ENCODE results near the gene VENTX.

The VENTX gene

DNA sequence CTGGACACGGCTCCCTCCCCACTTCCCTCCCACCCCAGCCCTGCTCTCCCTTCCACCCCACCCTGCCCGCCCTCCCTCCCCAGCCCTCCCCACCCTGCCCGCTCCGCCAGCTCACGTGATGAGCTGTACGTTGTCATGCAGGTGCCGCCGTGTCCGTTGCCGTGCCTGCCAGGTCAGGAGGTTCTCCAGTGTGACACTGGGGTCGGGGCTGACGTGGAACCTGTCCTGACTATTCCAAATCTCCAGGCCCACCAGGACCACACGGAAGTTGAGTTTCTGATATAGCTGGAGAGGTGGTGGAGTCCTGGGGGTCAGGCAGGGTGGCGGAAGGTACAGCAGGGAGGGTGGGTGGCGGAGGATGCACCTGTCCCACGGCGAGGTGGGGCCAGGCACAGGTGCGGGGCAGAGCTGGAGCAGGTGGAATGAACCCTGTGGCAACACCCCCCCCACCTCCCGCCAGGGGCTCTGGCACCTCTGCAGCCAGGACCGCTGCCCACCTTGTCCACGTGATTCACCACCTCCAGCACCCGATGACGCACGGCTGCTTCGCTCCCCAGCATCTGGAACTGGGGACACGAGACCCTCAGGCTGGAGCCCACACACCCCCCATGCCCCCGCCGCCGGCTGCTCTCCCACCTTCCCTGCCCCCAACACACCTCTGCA, 34.8 kb downstream of the VENTX start:
- H3K4me3 ChIP-seq (ENCODE audit: low read length), result no peak overlapping the region
- no peaks in the 10 kb centered on the region for H3K9me3 ChIP-seq (ENCODE audit: control insufficient read depth, low read length)
- H3K36me3 ChIP-seq (ENCODE audit: control insufficient read depth, insufficient read depth, low read length, severe bottlenecking), result no peaks in the 10 kb centered on the region
- DNase-seq (ENCODE audit: low read depth), result no peak
- H3K9ac ChIP-seq (ENCODE audit: low read length), result no peak overlapping the region
- peaks cover 8% of the 10 kb centered on the region for H3K27me3 ChIP-seq (replicated peaks; ENCODE audit: control insufficient read depth, insufficient read depth, low read length)
- no peaks in the 10 kb centered on the region for H3K4me1 ChIP-seq (ENCODE audit: control insufficient read depth, insufficient read depth, low read length)

DNA sequence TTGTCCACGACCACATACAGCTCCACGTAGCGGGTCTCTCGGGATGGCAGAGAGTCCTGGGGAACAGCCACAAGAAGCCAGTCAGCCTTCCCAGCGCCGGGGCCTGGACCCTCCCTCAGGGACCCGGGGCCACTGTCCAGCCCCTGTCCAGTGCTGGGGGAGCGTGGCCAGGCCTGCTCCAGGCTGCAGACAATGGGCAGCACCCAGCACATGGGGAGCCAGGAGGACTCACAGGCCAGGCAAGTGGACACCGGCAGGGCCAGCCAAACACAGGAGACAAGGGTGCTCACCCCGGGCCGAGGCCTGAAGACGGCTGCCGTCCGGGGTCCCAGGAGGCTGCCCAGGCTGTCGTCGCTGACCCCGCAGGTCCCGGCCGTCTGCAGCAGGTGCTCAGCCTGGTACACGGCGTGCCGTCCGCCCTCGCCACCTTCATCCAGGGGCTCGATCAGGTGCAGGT, 35.3 kb downstream of the VENTX start:
- H3K4me1 ChIP-seq (ENCODE audit: control insufficient read depth, insufficient read depth, low read length), result no peaks in the 10 kb centered on the region
- no peaks in the 10 kb centered on the region for H3K9me3 ChIP-seq (ENCODE audit: control insufficient read depth, low read length)
- no peaks in the 10 kb centered on the region for H3K36me3 ChIP-seq (ENCODE audit: control insufficient read depth, insufficient read depth, low read length, severe bottlenecking)
- no peak overlapping the region for H3K4me3 ChIP-seq (ENCODE audit: low read length)
- peaks cover 8% of the 10 kb centered on the region for H3K27me3 ChIP-seq (replicated peaks; ENCODE audit: control insufficient read depth, insufficient read depth, low read length)
- no peak overlapping the region for H3K9ac ChIP-seq (ENCODE audit: low read length)
- no peak for DNase-seq (ENCODE audit: low read depth)

DNA sequence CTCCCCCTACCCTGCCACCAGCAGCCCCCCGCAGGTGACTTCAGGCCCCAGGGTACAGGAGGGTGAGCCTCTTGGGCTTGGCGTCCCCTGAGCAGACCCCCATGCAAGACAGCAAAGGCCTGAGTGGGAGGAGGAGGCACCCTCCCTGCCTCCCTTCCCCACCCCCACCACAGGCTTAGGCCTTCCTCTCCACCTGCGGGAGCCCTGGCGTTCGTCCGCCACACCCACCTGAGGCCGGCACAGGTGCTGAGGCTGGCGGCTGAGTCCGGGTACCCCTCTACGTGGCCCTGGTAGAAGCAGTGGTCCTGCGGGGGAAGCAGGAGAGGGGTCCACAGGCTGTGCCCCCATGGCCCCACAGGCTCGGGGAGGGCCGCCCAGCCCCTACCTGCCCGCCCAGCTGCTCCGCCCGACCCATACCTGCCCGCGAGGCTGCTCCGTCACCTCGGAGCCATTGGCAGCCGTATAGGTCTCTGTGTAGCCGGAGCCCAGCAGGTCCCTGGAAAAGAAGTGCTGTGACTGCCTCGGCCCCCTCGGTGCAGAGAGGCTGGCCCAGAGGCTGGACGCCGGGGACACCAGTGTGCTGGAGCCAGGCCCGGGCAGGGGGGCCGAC, 36.0 kb downstream of the VENTX start:
- H3K36me3 ChIP-seq (ENCODE audit: control insufficient read depth, insufficient read depth, low read length, severe bottlenecking), result no peaks in the 10 kb centered on the region
- H3K9me3 ChIP-seq (ENCODE audit: control insufficient read depth, low read length), result no peaks in the 10 kb centered on the region
- no peak overlapping the region for H3K4me3 ChIP-seq (ENCODE audit: low read length)
- no peak overlapping the region for H3K9ac ChIP-seq (ENCODE audit: low read length)
- peaks cover 8% of the 10 kb centered on the region for H3K27me3 ChIP-seq (replicated peaks; ENCODE audit: control insufficient read depth, insufficient read depth, low read length)
- no peak for DNase-seq (ENCODE audit: low read depth)
- H3K4me1 ChIP-seq (ENCODE audit: control insufficient read depth, insufficient read depth, low read length), result no peaks in the 10 kb centered on the region

DNA sequence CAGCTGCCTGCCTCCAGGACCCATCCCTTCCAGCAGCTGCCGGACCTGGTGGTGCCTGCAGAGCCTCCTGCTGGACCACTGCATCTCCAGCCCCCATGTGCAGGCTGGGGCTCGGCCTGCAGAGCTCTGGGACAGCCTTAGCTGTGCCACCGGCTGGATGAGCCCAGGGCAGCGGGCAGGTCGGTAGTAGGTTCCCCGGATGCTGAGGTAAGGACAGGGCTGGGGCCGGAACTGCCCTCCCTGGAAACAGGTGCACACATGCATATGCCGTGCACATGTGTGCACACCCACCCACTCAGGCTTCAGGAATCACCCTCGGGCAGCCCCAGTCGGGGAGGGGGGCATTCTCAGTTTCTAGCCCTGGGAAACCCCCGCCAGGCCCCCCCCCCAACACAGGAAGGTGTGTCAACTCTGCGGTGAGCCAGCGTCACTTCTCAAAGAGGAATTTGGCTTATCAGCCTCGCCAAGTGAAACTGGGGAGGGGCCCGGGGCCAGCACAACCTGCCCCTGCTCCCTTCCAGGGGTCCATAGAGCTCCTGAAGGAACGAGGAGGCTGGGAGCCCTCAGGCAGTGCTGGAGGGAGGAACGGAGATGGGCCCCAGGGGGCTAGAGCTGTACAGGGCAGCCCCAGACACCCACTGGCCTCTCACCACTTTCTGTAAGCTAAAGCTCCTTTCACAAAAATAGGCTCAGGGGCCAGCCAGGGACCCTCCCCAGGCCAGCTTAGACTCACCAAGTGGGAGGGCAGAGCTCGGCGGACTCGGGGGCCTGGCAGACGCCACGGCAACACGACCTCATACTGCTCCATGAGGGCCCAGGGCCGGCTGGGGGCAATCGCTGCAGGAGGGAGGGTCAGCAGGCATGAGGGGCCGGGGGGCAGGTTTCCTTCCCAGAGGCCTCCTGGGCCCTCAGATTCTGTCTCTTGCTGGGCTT, 37.4 kb downstream of the VENTX start:
- Histone ChIP-seq H3K36me3 (ENCODE audit: control insufficient read depth, insufficient read depth, low read length, severe bottlenecking) (peaks cover 5% of the 10 kb centered on the region), H3K4me1 (ENCODE audit: control insufficient read depth, insufficient read depth, low read length) (no peaks in the 10 kb centered on the region), H3K9ac (ENCODE audit: low read length) (no peak overlapping the region), H3K4me3 (ENCODE audit: low read length) (no peak overlapping the region), H3K27me3 (replicated peaks; ENCODE audit: control insufficient read depth, insufficient read depth, low read length) (peaks cover 8% of the 10 kb centered on the region), H3K9me3 (ENCODE audit: control insufficient read depth, low read length) (no peaks in the 10 kb centered on the region)
- DNase-seq (ENCODE audit: low read depth), result no peak

DNA sequence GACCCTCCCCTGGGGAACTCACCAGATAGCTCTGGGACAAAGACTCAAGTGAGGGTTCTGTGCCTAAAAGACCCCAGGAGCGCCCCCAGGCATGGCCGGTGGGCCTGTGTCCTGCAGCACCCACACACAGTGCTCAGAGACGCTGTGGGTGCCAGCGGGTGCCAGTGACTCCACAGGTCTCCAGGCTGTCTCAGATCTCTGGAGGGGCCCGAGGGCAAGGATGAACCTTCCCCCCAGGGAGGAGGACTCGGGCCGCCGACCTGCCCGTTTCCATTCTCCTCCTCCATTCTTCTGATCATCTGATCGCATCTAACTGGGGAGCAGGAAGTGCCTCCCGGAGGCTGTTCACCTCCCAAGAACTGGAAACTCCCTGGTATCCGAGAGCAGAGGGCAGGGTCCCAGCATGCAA, 38.0 kb downstream of the VENTX start:
- no peaks in the 10 kb centered on the region for H3K9me3 ChIP-seq (ENCODE audit: control insufficient read depth, low read length)
- peaks cover 12% of the 10 kb centered on the region for H3K36me3 ChIP-seq (ENCODE audit: control insufficient read depth, insufficient read depth, low read length, severe bottlenecking)
- peaks cover 8% of the 10 kb centered on the region for H3K27me3 ChIP-seq (replicated peaks; ENCODE audit: control insufficient read depth, insufficient read depth, low read length)
- H3K9ac ChIP-seq (ENCODE audit: low read length), result no peak overlapping the region
- no peak overlapping the region for H3K4me3 ChIP-seq (ENCODE audit: low read length)
- no peaks in the 10 kb centered on the region for H3K4me1 ChIP-seq (ENCODE audit: control insufficient read depth, insufficient read depth, low read length)
- DNase-seq (ENCODE audit: low read depth), result no peak

DNA sequence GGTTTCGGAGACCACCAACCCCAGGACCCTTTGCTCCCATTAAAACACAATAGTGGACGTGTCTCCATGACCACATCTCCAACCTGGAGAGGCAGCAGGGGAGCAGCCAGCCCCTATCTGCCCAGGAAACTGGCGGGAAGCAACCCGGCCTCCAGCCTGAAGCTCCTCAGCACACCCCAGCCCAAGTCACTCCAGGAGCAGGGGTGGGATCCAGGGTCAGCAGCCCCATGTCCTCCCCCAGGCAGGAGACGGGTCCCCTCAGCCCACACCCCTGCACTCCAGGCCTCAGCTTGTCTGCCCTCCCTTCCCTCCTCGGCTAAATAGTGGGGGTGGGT, 38.4 kb downstream of the VENTX start:
- H3K36me3 ChIP-seq (ENCODE audit: control insufficient read depth, insufficient read depth, low read length, severe bottlenecking), result peaks cover 14% of the 10 kb centered on the region
- H3K27me3 ChIP-seq (replicated peaks; ENCODE audit: control insufficient read depth, insufficient read depth, low read length), result peaks cover 8% of the 10 kb centered on the region
- H3K4me1 ChIP-seq (ENCODE audit: control insufficient read depth, insufficient read depth, low read length), result no peaks in the 10 kb centered on the region
- H3K4me3 ChIP-seq (ENCODE audit: low read length), result no peak overlapping the region
- H3K9me3 ChIP-seq (ENCODE audit: control insufficient read depth, low read length), result no peaks in the 10 kb centered on the region
- DNase-seq (ENCODE audit: low read depth), result no peak
- H3K9ac ChIP-seq (ENCODE audit: low read length), result no peak overlapping the region

DNA sequence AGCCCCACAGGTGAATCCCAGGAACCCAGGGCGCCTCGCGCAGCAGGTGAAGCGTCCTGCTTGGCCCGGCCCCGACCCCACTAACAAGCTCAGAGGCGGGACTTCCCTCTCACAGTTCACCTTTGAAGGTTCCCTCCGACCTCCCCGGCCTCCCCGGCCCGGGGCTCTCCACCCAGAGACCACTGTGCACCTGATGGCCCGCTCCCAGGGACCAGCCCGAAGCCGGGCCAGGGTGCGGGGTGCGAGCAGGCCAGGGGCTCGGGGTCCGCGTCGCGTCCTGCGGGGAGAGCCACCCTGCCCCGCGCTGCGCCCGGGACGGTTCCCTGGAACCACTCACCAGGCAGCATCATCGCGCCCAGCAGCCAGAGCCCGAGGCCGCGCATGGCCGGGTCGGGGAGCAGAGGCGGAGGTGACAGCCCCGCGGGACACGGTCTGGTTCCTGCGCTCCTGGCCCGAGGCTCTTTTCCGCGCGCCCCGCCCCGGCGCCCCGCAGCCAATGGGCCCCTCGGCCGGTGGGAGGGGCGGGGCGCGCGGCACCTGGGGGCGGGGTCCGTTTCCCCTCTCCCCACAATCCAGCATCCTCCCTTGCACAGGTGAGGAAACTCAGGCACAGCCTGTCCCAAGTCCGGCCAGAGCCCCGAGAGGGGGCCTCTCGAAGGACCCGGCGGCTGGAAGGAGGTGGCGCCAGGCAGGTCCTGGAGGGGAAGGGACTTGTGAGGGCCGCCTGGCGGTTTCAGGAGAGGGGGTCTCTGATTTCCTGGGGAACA, 39.0 kb downstream of the VENTX start, which contains the start of gene ADAM8:
TSS of gene ADAM8 (minus strand) at position 434 of the 767 bp plus-strand sequence. CDS start at position 383, 51 bp downstream.
- Histone ChIP-seq H3K36me3 (ENCODE audit: control insufficient read depth, insufficient read depth, low read length, severe bottlenecking) (peaks cover 19% of the 10 kb centered on the region), H3K4me3 (ENCODE audit: low read length) (no peak within 1 kb of the TSS), H3K4me1 (ENCODE audit: control insufficient read depth, insufficient read depth, low read length) (no peaks in the 10 kb centered on the region), H3K9ac (ENCODE audit: low read length) (no peak within 1 kb of the TSS), H3K9me3 (ENCODE audit: control insufficient read depth, low read length) (no peaks in the 10 kb centered on the region), H3K27me3 (replicated peaks; ENCODE audit: control insufficient read depth, insufficient read depth, low read length) (peaks cover 8% of the 10 kb centered on the region)
- peak; percentile 27 for DNase-seq (ENCODE audit: low read depth)

DNA sequence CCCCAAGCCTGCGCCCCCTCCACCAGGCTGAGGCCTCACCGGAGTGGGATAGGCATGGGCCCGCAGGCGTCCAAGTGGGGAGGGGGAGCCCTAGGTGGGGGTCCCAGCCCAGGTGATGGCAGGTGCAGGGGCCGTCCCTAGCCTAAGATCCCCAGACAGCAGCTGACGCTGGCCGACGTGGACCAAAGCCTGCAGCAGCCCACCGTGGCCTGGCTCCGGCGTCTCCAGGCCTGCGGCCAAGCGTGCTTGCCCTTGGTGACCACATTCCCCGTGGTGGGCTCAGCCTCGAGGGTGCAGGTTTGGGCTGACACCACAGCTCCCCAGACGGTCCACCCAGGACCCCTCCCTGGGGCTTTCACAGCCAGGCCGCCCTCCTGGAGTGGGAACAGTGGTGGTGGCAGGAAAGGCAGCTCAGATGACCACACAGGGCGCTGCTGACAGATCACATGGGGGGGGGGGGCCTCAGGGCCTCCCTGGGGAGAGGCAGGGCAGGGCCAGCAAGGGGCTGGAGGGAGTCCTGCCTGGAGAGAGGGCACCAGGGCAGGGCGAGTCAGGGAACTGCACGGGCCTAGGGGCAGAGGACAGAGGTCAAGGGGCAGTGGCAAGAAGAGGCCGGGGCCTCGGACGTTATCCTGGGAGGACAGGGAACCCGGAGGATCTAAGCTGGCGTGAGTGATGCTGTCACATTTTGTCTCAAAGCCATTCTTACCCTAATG, 39.8 kb downstream of the VENTX start:
- DNase-seq (ENCODE audit: low read depth), result no peak
- H3K4me1 ChIP-seq (ENCODE audit: control insufficient read depth, insufficient read depth, low read length), result no peaks in the 10 kb centered on the region
- H3K4me3 ChIP-seq (ENCODE audit: low read length), result no peak overlapping the region
- H3K36me3 ChIP-seq (ENCODE audit: control insufficient read depth, insufficient read depth, low read length, severe bottlenecking), result peaks cover 27% of the 10 kb centered on the region
- peaks cover 8% of the 10 kb centered on the region for H3K27me3 ChIP-seq (replicated peaks; ENCODE audit: control insufficient read depth, insufficient read depth, low read length)
- H3K9me3 ChIP-seq (ENCODE audit: control insufficient read depth, low read length), result no peaks in the 10 kb centered on the region
- H3K9ac ChIP-seq (ENCODE audit: low read length), result no peak overlapping the region

DNA sequence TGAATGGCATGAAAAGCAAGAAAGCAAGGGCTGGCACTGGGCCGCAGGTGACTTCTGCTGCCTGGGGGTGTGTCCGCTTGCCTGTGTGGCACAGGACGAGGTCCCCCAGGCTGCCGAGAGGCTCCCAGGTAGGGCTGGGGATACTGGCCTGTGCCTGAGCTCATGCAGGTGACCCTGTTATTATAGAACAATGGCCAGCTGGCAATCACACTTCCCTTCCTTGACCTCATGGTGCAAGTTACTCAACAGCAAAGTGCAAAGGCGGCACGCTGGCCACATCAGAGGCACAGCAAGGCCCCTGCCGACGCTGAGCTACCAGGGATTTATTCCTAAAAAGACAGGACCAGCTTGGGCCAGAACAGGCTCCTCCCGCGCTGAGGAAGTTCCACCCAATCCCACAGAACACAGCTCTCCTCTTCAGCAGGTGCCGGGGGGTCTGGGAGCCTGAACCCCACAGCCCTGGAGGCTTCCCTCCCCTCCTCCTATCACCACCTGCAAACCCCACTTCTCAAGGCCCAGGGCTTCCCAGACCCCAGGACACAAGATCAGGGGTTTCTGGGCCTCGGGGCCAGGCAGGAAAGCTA, 40.4 kb downstream of the VENTX start:
- H3K4me3 ChIP-seq (ENCODE audit: low read length), result no peak overlapping the region
- DNase-seq (ENCODE audit: low read depth), result no peak
- no peaks in the 10 kb centered on the region for H3K4me1 ChIP-seq (ENCODE audit: control insufficient read depth, insufficient read depth, low read length)
- H3K9ac ChIP-seq (ENCODE audit: low read length), result no peak overlapping the region
- peaks cover 8% of the 10 kb centered on the region for H3K27me3 ChIP-seq (replicated peaks; ENCODE audit: control insufficient read depth, insufficient read depth, low read length)
- H3K36me3 ChIP-seq (ENCODE audit: control insufficient read depth, insufficient read depth, low read length, severe bottlenecking), result peaks cover 34% of the 10 kb centered on the region
- no peaks in the 10 kb centered on the region for H3K9me3 ChIP-seq (ENCODE audit: control insufficient read depth, low read length)

DNA sequence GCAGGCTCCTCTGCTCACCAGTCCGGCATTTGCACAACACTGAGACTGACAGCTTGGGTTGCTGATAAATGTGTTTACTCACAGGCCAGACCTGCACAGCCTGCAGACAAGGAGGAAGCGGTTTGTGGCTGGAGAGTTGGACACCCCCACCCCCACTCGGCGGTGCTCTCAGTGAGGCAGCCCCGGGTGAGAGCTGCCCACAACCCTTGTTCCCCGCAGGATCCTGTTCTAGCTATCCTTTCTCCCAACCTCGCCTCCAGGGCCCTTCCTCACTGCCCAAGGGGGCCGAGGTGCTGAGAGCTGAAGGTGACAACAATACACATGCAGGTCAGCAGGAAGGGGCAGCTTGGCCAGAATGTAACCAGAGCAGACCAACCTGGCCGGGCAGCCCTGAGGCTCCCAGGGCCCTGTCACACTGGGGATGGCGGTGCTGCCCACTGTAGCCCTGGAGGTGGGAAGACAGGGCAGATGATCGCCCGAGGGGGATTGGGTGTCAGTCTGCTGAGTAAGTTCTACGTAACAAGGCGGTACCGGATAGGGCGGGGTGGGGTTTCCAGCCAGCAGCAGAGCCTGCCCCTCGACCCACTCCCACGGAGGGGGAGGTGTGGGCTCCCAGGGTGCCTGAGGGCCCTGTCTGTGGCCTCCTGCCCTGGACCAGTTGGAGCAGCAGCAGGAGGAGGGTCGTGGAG, 41.1 kb downstream of the VENTX start:
- peak; percentile 25 for DNase-seq (ENCODE audit: low read depth)
- Histone ChIP-seq H3K4me3 (ENCODE audit: low read length) (no peak overlapping the region), H3K9me3 (ENCODE audit: control insufficient read depth, low read length) (no peaks in the 10 kb centered on the region), H3K27me3 (replicated peaks; ENCODE audit: control insufficient read depth, insufficient read depth, low read length) (peaks cover 8% of the 10 kb centered on the region), H3K4me1 (ENCODE audit: control insufficient read depth, insufficient read depth, low read length) (no peaks in the 10 kb centered on the region), H3K9ac (ENCODE audit: low read length) (no peak overlapping the region), H3K36me3 (ENCODE audit: control insufficient read depth, insufficient read depth, low read length, severe bottlenecking) (peaks cover 40% of the 10 kb centered on the region)

Data from adipocyte (in vitro differentiated cells).